Liver (tissue), 9 donors: ENCODE data around the gene NDUFC2. TPM values are rescaled to one million over a fixed set of nuclear protein-coding genes. Genes with fewer than 3 reads are reported as not detected.

Experiments used
- DNase-seq: peaks from one replicate; pipeline ENCODE4 v3.0.0-alpha.2; 2017; ENCODE audit warnings: low spot score
- H3K27ac ChIP-seq, 2 donors: one replicate each; pipeline ENCODE4 v1.7.0; 2013; ENCODE audit warnings: inconsistent platforms in 2 of 2, low read length in 2 of 2, control low read depth in 1 of 2, low read depth in 1 of 2, mild to moderate bottlenecking in 1 of 2
- H3K27me3 ChIP-seq, 4 donors: one replicate each; pipeline versions ENCODE4 v1.6.1 to v1.7.0; 2013; ENCODE audit warnings: low read length in 3 of 4, inconsistent platforms in 1 of 4, mild to moderate bottlenecking in 1 of 4, moderate library complexity in 1 of 4; ENCODE audit not compliant: control insufficient read depth in 4 of 4, insufficient read depth in 4 of 4
- H3K36me3 ChIP-seq, 4 donors: one replicate each; pipeline versions ENCODE4 v1.6.1 to v1.7.0; 2013; ENCODE audit warnings: low read length in 3 of 4, mild to moderate bottlenecking in 3 of 4, low read depth in 1 of 4, moderate library complexity in 1 of 4; ENCODE audit not compliant: control insufficient read depth in 4 of 4, insufficient read depth in 3 of 4
- H3K4me1 ChIP-seq, 4 donors: one replicate each; pipeline versions ENCODE4 v1.6.1 to v1.7.0; 2013; ENCODE audit warnings: low read length in 3 of 4, mild to moderate bottlenecking in 3 of 4, moderate library complexity in 1 of 4; ENCODE audit not compliant: control insufficient read depth in 4 of 4, insufficient read depth in 4 of 4
- H3K4me3 ChIP-seq, 3 donors: one replicate each; pipeline versions ENCODE4 v1.6.1 to v1.7.0; 2013; ENCODE audit warnings: low read length in 3 of 3, control low read depth in 1 of 3, low read depth in 1 of 3, mild to moderate bottlenecking in 1 of 3
- H3K9ac ChIP-seq, 2 donors: one replicate each; pipeline ENCODE4 v1.7.0; 2013; ENCODE audit warnings: low read length in 2 of 2, mild to moderate bottlenecking in 2 of 2, moderate library complexity in 2 of 2, control low read depth in 1 of 2, low read depth in 1 of 2
- H3K9me3 ChIP-seq, 4 donors: one replicate each; pipeline versions ENCODE4 v1.6.1 to v1.7.0; 2013; ENCODE audit warnings: low read length in 3 of 4; ENCODE audit not compliant: control insufficient read depth in 4 of 4
- ATF3 ChIP-seq: IDR thresholded peaks from 2 replicates; pipeline ENCODE4 v1.6.1; 2016; ENCODE audit warnings: antibody characterized with exemption
- CTCF ChIP-seq: fragments of 150-350 bp; IDR thresholded peaks from 2 replicates; pipeline ENCODE4 v1.5.1; 2017; ENCODE audit warnings: improper control_type of control experiment, low read depth, low read length; ENCODE audit not compliant: missing input control
- EGR1 ChIP-seq, 2 donors: IDR thresholded peaks; 2 replicates each; pipeline ENCODE4 v1.6.1; 2016 to 2018; ENCODE audit warnings: antibody characterized with exemption in 2 of 2, low read depth in 2 of 2
- FOXA1 ChIP-seq: IDR thresholded peaks from 2 replicates; pipeline ENCODE4 v1.6.1; 2016; ENCODE audit warnings: antibody characterized with exemption
- FOXA2 ChIP-seq: IDR thresholded peaks from 2 replicates; pipeline ENCODE4 v1.6.1; 2016; ENCODE audit warnings: antibody characterized with exemption
- GABPA ChIP-seq, 2 donors: IDR thresholded peaks in 1 of 2; conservative IDR thresholded peaks in 1 of 2; 2 replicates each; pipeline ENCODE4 v1.6.1; 2016; ENCODE audit warnings: antibody characterized with exemption in 2 of 2, mild to moderate bottlenecking in 1 of 2, moderate library complexity in 1 of 2
- HNF4A ChIP-seq, 2 donors: conservative IDR thresholded peaks; 2 replicates each; pipeline ENCODE4 v1.6.1; 2016; ENCODE audit warnings: antibody characterized with exemption in 2 of 2, mild to moderate bottlenecking in 2 of 2
- HNF4G ChIP-seq: IDR thresholded peaks from 2 replicates; pipeline ENCODE4 v1.6.1; 2016; ENCODE audit warnings: antibody characterized with exemption
- JUND ChIP-seq, 2 donors: IDR thresholded peaks; 2 replicates each; pipeline ENCODE4 v1.6.1; 2016; ENCODE audit warnings: antibody characterized with exemption in 2 of 2
- NR2F2 ChIP-seq: IDR thresholded peaks from 2 replicates; pipeline ENCODE4 v1.6.1; 2016; ENCODE audit warnings: antibody characterized with exemption
- RAD21 ChIP-seq, 2 donors: IDR thresholded peaks; 2 replicates each; pipeline ENCODE4 v1.6.1; 2016; ENCODE audit warnings: antibody characterized with exemption in 2 of 2, mild to moderate bottlenecking in 2 of 2
- RXRA ChIP-seq, 2 donors: IDR thresholded peaks; 2 replicates each; pipeline ENCODE4 v1.6.1; 2017 to 2018; ENCODE audit warnings: antibody characterized with exemption in 2 of 2, mild to moderate bottlenecking in 1 of 2
- SP1 ChIP-seq: IDR thresholded peaks from 2 replicates; pipeline ENCODE4 v1.6.1; 2018; ENCODE audit warnings: antibody characterized with exemption, mild to moderate bottlenecking
- TAF1 ChIP-seq: conservative IDR thresholded peaks from 2 replicates; pipeline ENCODE4 v1.6.1; 2016; ENCODE audit warnings: antibody characterized with exemption, mild to moderate bottlenecking
- YY1 ChIP-seq: IDR thresholded peaks from 2 replicates; pipeline ENCODE4 v1.6.1; 2016; ENCODE audit warnings: antibody characterized with exemption, mild to moderate bottlenecking
- ZBTB33 ChIP-seq: IDR thresholded peaks from 2 replicates; pipeline ENCODE4 v1.6.1; 2016; ENCODE audit warnings: antibody characterized with exemption
- WGBS: extraction: QIAGEN DNeasy Blood & Tissue Kit; methylation state at CpG from one replicate; pipeline ENCODE4 v1.1.7; 2013; 5-methylcytosine and 5-hydroxymethylcytosine counted together
- polyA plus RNA-seq, 2 donors: library from polyadenylated mRNA; stranded (reverse) in 1 of 2; unstranded in 1 of 2; fragments of 200-250 nt in 1 of 2; fragments of >200 nt in 1 of 2; fragmentation: Nextera tagmentation in 1 of 2; extraction: Ambion mirVana in 1 of 2; gene quantifications; one replicate each; pipeline versions ENCODE4 v1.2.1 to v1.2.3, GENCODE V29; 2013 to 2015
- total RNA-seq, 2 donors: library from RNA; depleted of rRNA; stranded (reverse); fragments of >200 nt; gene quantifications; one replicate each; pipeline ENCODE4 v1.2.3, GENCODE V29; 2014
- TF ChIP-seq, protein P1 (sequence below): IDR thresholded peaks from 2 replicates; pipeline ENCODE4 v1.6.1; 2016; ENCODE audit warnings: antibody characterized with exemption
- TF ChIP-seq, protein P2 (sequence below): IDR thresholded peaks from 2 replicates; pipeline ENCODE4 v1.6.1; 2016; ENCODE audit warnings: antibody characterized with exemption, mild to moderate bottlenecking
- donor health status: healthy.
- donor health status: healthy.
- donor health status: healthy.
- donor health status: healthy.
- donor health status: healthy.

The NDUFC2 gene
- total and polyA plus RNA-seq, 4 donors = 86.9 to 783 (median 199) TPM

GRCh38 chr11:78065203-78065602, 14.5 kb downstream of the NDUFC2 start:
- H3K4me3 ChIP-seq = peak overlapping the region; percentile 50 to 76 (median 75)
- peaks cover 8 to 55% (median 27%) of the 10 kb centered on the region in 4 donors for H3K4me1 ChIP-seq
- H3K36me3 ChIP-seq = peaks cover 2 to 11% (median 6%) of the 10 kb centered on the region in 4 donors
- 37% methylated on average over 2 of the region's 2 CpGs for WGBS
- H3K27me3 ChIP-seq = no peaks in the 10 kb centered on the region
- H3K9ac ChIP-seq = peak overlapping the region; percentile 68 to 70
- H3K27ac ChIP-seq = peak overlapping the region; percentile 54 to 65
- TF ChIP-seq GABPA (IDR thresholded peaks at IDR 0.05 in 1 of 2, conservative IDR thresholded peaks at IDR 0.05 in 1 of 2) (no peak), RAD21 (IDR thresholded peaks at IDR 0.05) (no peak), NR2F2 (no peak)
- DNase-seq = no peak
- no peaks in the 10 kb centered on the region for H3K9me3 ChIP-seq

- no peak for DNase-seq
- H3K9me3 ChIP-seq = no peaks in the 10 kb centered on the region
- peaks cover 8 to 50% (median 25%) of the 10 kb centered on the region in 4 donors for H3K4me1 ChIP-seq
- peak within 1 kb of the TSS; percentile 41 to 83 (median 67) for H3K4me3 ChIP-seq
- TF ChIP-seq RAD21 (IDR thresholded peaks at IDR 0.05) = peak; percentile 14 to 28
- peak in 1 of 2 donors; percentile 28 for TF ChIP-seq JUND (IDR thresholded peaks at IDR 0.05)
- TF ChIP-seq, protein P1, sequence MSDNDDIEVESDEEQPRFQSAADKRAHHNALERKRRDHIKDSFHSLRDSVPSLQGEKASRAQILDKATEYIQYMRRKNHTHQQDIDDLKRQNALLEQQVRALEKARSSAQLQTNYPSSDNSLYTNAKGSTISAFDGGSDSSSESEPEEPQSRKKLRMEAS = peak; percentile 17
- peak; percentile 75 for TF ChIP-seq SP1
- no peak for TF ChIP-seq CTCF
- peak; percentile 90 for TF ChIP-seq FOXA2
- no peak for TF ChIP-seq ATF3
- TF ChIP-seq YY1 = peak; percentile 65
- TF ChIP-seq TAF1 = peak; percentile 97
- TF ChIP-seq, protein P2, sequence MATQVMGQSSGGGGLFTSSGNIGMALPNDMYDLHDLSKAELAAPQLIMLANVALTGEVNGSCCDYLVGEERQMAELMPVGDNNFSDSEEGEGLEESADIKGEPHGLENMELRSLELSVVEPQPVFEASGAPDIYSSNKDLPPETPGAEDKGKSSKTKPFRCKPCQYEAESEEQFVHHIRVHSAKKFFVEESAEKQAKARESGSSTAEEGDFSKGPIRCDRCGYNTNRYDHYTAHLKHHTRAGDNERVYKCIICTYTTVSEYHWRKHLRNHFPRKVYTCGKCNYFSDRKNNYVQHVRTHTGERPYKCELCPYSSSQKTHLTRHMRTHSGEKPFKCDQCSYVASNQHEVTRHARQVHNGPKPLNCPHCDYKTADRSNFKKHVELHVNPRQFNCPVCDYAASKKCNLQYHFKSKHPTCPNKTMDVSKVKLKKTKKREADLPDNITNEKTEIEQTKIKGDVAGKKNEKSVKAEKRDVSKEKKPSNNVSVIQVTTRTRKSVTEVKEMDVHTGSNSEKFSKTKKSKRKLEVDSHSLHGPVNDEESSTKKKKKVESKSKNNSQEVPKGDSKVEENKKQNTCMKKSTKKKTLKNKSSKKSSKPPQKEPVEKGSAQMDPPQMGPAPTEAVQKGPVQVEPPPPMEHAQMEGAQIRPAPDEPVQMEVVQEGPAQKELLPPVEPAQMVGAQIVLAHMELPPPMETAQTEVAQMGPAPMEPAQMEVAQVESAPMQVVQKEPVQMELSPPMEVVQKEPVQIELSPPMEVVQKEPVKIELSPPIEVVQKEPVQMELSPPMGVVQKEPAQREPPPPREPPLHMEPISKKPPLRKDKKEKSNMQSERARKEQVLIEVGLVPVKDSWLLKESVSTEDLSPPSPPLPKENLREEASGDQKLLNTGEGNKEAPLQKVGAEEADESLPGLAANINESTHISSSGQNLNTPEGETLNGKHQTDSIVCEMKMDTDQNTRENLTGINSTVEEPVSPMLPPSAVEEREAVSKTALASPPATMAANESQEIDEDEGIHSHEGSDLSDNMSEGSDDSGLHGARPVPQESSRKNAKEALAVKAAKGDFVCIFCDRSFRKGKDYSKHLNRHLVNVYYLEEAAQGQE = peak; percentile 95
- TF ChIP-seq GABPA (IDR thresholded peaks at IDR 0.05 in 1 of 2, conservative IDR thresholded peaks at IDR 0.05 in 1 of 2) = no peak
- peak; percentile 54 to 92 for TF ChIP-seq EGR1 (IDR thresholded peaks at IDR 0.05; ENCODE audit: low read depth in 2 of 2)
- TF ChIP-seq HNF4A (conservative IDR thresholded peaks at IDR 0.05) = peak; percentile 68
- peak; percentile 67 to 85 for TF ChIP-seq RXRA (IDR thresholded peaks at IDR 0.05)
- peak; percentile 79 for TF ChIP-seq FOXA1
- TF ChIP-seq HNF4G = no peak
- no peak for TF ChIP-seq NR2F2
- no peak for TF ChIP-seq ZBTB33
- H3K27me3 ChIP-seq = no peaks in the 10 kb centered on the region
- peak within 1 kb of the TSS; percentile 69 to 80 for H3K27ac ChIP-seq
- H3K9ac ChIP-seq = peak within 1 kb of the TSS; percentile 50 to 57
- WGBS = 43% methylated on average over 14 of the region's 14 CpGs
- H3K36me3 ChIP-seq = peaks cover 2 to 11% (median 6%) of the 10 kb centered on the region in 4 donors
Measured at GRCh38 chr11:78063440-78064181, 16.1 kb downstream of the NDUFC2 start, which contains the start of gene THRSP. THRSP (plus strand) TSS chr11:78063861; CDS start chr11:78063882, 21 bp downstream.
